NT2/D1 (cell line): ENCODE measurements around the gene USP9Y.

ENCODE experiments used
- YY1 ChIP-seq: IDR thresholded peaks from 2 replicates; pipeline ENCODE4 v1.6.1; 2011; ENCODE audit not compliant: insufficient read length, insufficient read depth
- ZNF274 ChIP-seq: IDR thresholded peaks from 2 replicates; pipeline ENCODE4 v1.6.1; 2011; ENCODE audit warnings: mild to moderate bottlenecking, low read depth, low read length

GRCh38 chrY:12867960-12868359 lies 166.9 kb downstream of the USP9Y start:
- TF ChIP-seq YY1 (no peak), ZNF274 (no peak)
